ENCODE measurements around the gene SOS2.
"Not testable (repeated sequence)": the region's sequence is repeated elsewhere in the genome, so short reads cannot be mapped to it uniquely, and the experiment has no call there.

Gene SOS2

GRCh38 chr14:50083467-50084337 lies 147.7 kb downstream of the SOS2 start:
- peak; percentile 51 for DNase-seq

GRCh38 chr14:50082784-50083466 lies 148.5 kb downstream of the SOS2 start:
- peak; percentile 79 for DNase-seq

GRCh38 chr14:50082308-50082742 lies 149.1 kb downstream of the SOS2 start:
- DNase-seq: peak; percentile 62

- not testable (repeated sequence) for DNase-seq
These were observed 152.3 kb downstream of the SOS2 start for GRCh38 chr14:50079103-50079502.

GRCh38 chr14:50073663-50074062 lies 157.7 kb downstream of the SOS2 start:
- DNase-seq: not testable (repeated sequence)

- DNase-seq: no peak
These were observed 159.0 kb downstream of the SOS2 start for GRCh38 chr14:50072395-50072794.

GRCh38 chr14:50070840-50071548 lies 160.4 kb downstream of the SOS2 start:
- DNase-seq: peak; percentile 1

GRCh38 chr14:50070230-50070629 lies 161.1 kb downstream of the SOS2 start:
- no peak for DNase-seq

- DNase-seq: no peak
These were observed 162.1 kb downstream of the SOS2 start for GRCh38 chr14:50069325-50069724.

GRCh38 chr14:50068496-50068895 lies 162.9 kb downstream of the SOS2 start:
- DNase-seq: no peak

- DNase-seq: no peak
These were observed 163.5 kb downstream of the SOS2 start for GRCh38 chr14:50067723-50068495.
